Lung (tissue), 12 donors: Measurements from ENCODE around the gene ASIC2. TPM values are rescaled to one million over a fixed set of nuclear protein-coding genes. Genes with fewer than 3 reads are reported as not detected.

Source experiments
- ATAC-seq: fragments of 200-7000 bp; cut with Tn5 transposase; one replicate; pipeline ENCODE4 v1.9.1; 2020; ENCODE audit warnings: moderate number of reproducible peaks; ENCODE audit not compliant: insufficient read depth, low FRiP score
- DNase-seq, 3 donors: peaks; one replicate each; pipeline ENCODE4 v3.0.0-alpha.2; 2013 to 2017
- H3K27ac ChIP-seq, 2 donors: one replicate each; pipeline ENCODE4 v1.5.1; 2013; ENCODE audit warnings: mild to moderate bottlenecking in 2 of 2, moderate library complexity in 2 of 2, control low read depth in 1 of 2, inconsistent platforms in 1 of 2, low read depth in 1 of 2, low read length in 1 of 2
- H3K27me3 ChIP-seq, 3 donors: one replicate each; pipeline ENCODE4 v1.5.1; 2013; ENCODE audit warnings: low read length in 2 of 3; ENCODE audit not compliant: control insufficient read depth in 3 of 3, insufficient read depth in 3 of 3
- H3K36me3 ChIP-seq, 4 donors: one replicate each; pipeline ENCODE4 v1.5.1; 2013; ENCODE audit warnings: low read length in 4 of 4, mild to moderate bottlenecking in 1 of 4, moderate library complexity in 1 of 4; ENCODE audit not compliant: control insufficient read depth in 4 of 4, insufficient read depth in 4 of 4
- H3K4me1 ChIP-seq, 5 donors: one replicate each; pipeline ENCODE4 v1.5.1; 2013; ENCODE audit warnings: low read length in 5 of 5, mild to moderate bottlenecking in 2 of 5, moderate library complexity in 1 of 5; ENCODE audit not compliant: control insufficient read depth in 5 of 5, insufficient read depth in 5 of 5
- H3K4me3 ChIP-seq: one replicate; pipeline ENCODE4 v1.5.1; 2013; ENCODE audit warnings: mild to moderate bottlenecking, control low read depth, moderate library complexity
- H3K9ac ChIP-seq, 2 donors: one replicate each; pipeline ENCODE4 v1.5.1; 2013; ENCODE audit warnings: low read length in 2 of 2, control low read depth in 1 of 2; ENCODE audit not compliant: insufficient read depth in 1 of 2
- H3K9me3 ChIP-seq, 4 donors: one replicate each; pipeline ENCODE4 v1.5.1; 2013; ENCODE audit warnings: low read length in 3 of 4, mild to moderate bottlenecking in 1 of 4, moderate library complexity in 1 of 4; ENCODE audit not compliant: control insufficient read depth in 4 of 4, insufficient read depth in 3 of 4
- WGBS, 2 donors: extraction: QIAGEN DNeasy Blood & Tissue Kit; methylation state at CpG; one replicate each; pipeline ENCODE4 v1.1.7; 2013; 5-methylcytosine and 5-hydroxymethylcytosine counted together
- polyA plus RNA-seq, 2 donors: library from polyadenylated mRNA; stranded (reverse); fragments of 200-250 nt; gene quantifications; one replicate each; pipeline ENCODE4 v1.2.1, GENCODE V29; 2013
- total RNA-seq, 2 donors: library from RNA; depleted of rRNA in 1 of 2; stranded (reverse); fragments of >200 nt in 1 of 2; gene quantifications; one replicate each; pipeline ENCODE4 v1.2.1, GENCODE V29; 2014 to 2021
- TF ChIP-seq, protein P1 (sequence below): IDR thresholded peaks from 2 replicates; pipeline ENCODE4 v1.5.1; 2012; ENCODE audit warnings: mild to moderate bottlenecking; ENCODE audit errors: control extremely low read depth, extremely low read depth
- donor health status: control.
- donor health status: control.
- donor health status: Bipolar disorder and iron deficiency.
- donor health status: healthy.
- donor health status: DM: yes; HTN: yes; CAD: no.

Gene ASIC2
- total and polyA plus RNA-seq, 4 donors, result 0.03 to 0.28 (median 0.14) TPM; not detected in 1

DNA sequence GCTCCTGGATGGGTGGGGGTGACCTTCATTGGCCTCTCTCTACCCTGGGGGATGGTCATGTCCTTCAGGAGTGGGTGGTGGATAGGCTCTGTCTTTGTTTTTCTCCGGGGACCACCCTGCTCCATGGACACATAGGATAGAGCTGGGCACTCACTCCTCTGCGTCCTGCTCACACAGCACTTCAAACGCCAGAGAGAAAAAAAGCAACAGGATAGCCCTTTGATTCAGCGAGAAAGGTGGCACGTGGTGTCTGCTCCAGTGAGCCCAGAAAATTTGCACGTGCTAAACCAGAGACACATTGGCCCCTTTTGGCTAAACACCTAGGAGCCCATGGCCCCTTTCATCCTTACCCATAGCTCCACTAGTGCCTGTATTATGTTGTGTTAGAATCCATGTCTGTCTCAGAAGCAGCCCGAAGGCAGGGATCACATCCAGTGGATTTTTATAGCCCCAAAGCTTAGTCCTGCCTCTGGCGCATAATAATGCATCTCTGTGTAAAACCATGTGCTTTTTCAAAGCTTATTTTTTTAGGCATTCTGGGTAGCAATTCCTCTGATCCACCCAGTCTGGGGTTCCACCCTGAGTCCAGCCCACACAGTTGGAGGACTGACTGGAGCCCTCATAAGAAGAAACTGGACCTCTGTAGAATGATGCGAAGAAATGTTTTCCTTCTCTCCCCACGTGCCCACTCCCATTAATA lies 90.1 kb downstream of the ASIC2 start:
- WGBS, 2 donors, result 46 to 51% methylated on average over 10 of the region's 10 CpGs
- TF ChIP-seq, protein P1, sequence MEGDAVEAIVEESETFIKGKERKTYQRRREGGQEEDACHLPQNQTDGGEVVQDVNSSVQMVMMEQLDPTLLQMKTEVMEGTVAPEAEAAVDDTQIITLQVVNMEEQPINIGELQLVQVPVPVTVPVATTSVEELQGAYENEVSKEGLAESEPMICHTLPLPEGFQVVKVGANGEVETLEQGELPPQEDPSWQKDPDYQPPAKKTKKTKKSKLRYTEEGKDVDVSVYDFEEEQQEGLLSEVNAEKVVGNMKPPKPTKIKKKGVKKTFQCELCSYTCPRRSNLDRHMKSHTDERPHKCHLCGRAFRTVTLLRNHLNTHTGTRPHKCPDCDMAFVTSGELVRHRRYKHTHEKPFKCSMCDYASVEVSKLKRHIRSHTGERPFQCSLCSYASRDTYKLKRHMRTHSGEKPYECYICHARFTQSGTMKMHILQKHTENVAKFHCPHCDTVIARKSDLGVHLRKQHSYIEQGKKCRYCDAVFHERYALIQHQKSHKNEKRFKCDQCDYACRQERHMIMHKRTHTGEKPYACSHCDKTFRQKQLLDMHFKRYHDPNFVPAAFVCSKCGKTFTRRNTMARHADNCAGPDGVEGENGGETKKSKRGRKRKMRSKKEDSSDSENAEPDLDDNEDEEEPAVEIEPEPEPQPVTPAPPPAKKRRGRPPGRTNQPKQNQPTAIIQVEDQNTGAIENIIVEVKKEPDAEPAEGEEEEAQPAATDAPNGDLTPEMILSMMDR, result no peak

GRCh38 chr17:33202021-33202420 lies 91.1 kb downstream of the ASIC2 start:
- WGBS, 2 donors, result 70 to 84% methylated on average over 7 of the region's 7 CpGs
- Histone ChIP-seq H3K4me3 (no peak overlapping the region), H3K4me1 (no peaks in the 10 kb centered on the region), H3K9ac (no peak overlapping the region), H3K36me3 (no peaks in the 10 kb centered on the region), H3K27me3 (peaks cover 0 to 3% (median 3%) of the 10 kb centered on the region in 3 donors), H3K9me3 (peaks cover 0 to 6% (median 0%) of the 10 kb centered on the region in 4 donors), H3K27ac (no peak overlapping the region)
- ATAC-seq (no peak), DNase-seq (no peak)
- TF ChIP-seq, protein P1, result no peak

More for the DNA sequence above, 90.1 kb downstream of the ASIC2 start:
- Histone ChIP-seq H3K9ac (no peak overlapping the region), H3K4me1 (no peaks in the 10 kb centered on the region), H3K27me3 (peaks cover 0 to 3% (median 3%) of the 10 kb centered on the region in 3 donors), H3K36me3 (no peaks in the 10 kb centered on the region), H3K9me3 (peaks cover 0 to 6% (median 0%) of the 10 kb centered on the region in 4 donors), H3K27ac (no peak overlapping the region), H3K4me3 (no peak overlapping the region)
- ATAC-seq (no peak), DNase-seq (no peak)

DNA sequence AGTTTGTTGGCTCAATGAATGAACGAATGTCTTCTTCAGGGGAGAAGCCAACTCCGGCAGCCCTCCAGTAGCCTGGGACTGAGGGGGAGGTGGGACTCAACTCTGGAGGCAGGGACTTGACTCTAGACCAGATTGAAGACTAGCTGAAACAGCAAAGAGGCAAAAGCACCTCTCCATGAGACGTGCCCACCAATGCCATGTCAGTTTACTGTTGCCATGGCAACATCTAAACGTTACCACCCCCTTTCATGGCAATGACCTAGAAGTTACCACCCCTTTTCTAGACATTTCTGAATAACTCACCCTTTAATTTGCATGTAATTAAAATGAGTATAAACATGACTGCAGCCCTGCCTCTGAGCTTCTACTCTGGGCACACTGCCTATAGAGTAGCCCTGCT lies 91.8 kb downstream of the ASIC2 start:
- TF ChIP-seq, protein P1, result no peak
- Histone ChIP-seq H3K9ac (no peak overlapping the region), H3K27ac (no peak overlapping the region), H3K4me3 (no peak overlapping the region), H3K36me3 (no peaks in the 10 kb centered on the region), H3K4me1 (no peaks in the 10 kb centered on the region), H3K27me3 (peaks cover 0 to 3% (median 3%) of the 10 kb centered on the region in 3 donors), H3K9me3 (peaks cover 0 to 6% (median 0%) of the 10 kb centered on the region in 4 donors)
- DNase-seq (no peak), ATAC-seq (no peak)
- 73 to 74% methylated on average over 4 of the region's 4 CpGs for WGBS, 2 donors
